Astrocyte of the cerebellum (primary cell): ENCODE data around the gene PLD1.

Experiments
- DNase-seq: peaks from one replicate; pipeline ENCODE4 v3.0.0-alpha.2; 2011; ENCODE audit warnings: low read depth
- H3K4me3 ChIP-seq: 2 replicates; pipeline ENCODE4 v1.5.1; 2011; ENCODE audit warnings: mild to moderate bottlenecking, low read depth, low read length, moderate library complexity
- in situ Hi-C: cut with HindIII; loops from 2 replicates; pipeline ENCODE4 v1.10.0; 2017; ENCODE audit warnings: low sequenced_read_pairs
- TF ChIP-seq, protein P1 (sequence below): IDR thresholded peaks from 2 replicates; pipeline ENCODE4 v1.5.1; 2012; ENCODE audit warnings: low read length, low read depth, moderate library complexity, mild to moderate bottlenecking; ENCODE audit errors: missing control alignments

PLD1 gene

DNA sequence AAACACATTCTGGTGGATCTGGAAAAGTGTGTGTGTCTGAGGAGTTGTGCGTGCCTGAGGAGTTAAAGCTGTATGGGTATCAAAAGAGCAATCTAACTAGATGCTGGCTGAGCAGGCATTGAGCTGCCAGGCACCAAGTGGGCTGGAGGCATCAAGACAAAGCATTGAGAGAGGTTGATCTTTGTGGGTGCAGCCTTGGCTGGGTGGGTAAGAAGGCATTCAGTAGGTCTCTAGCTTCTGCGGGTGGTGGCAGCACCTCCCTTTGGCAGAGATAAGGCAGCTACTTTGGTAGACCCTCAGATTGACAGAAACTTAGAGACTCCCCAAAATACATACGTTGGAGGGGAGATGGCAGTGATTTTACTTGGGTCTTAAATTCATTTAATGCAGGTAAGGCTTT, 17.1 kb upstream of the PLD1 start:
- no peak for DNase-seq
- in situ Hi-C loops = no loop called here
- TF ChIP-seq, protein P1, sequence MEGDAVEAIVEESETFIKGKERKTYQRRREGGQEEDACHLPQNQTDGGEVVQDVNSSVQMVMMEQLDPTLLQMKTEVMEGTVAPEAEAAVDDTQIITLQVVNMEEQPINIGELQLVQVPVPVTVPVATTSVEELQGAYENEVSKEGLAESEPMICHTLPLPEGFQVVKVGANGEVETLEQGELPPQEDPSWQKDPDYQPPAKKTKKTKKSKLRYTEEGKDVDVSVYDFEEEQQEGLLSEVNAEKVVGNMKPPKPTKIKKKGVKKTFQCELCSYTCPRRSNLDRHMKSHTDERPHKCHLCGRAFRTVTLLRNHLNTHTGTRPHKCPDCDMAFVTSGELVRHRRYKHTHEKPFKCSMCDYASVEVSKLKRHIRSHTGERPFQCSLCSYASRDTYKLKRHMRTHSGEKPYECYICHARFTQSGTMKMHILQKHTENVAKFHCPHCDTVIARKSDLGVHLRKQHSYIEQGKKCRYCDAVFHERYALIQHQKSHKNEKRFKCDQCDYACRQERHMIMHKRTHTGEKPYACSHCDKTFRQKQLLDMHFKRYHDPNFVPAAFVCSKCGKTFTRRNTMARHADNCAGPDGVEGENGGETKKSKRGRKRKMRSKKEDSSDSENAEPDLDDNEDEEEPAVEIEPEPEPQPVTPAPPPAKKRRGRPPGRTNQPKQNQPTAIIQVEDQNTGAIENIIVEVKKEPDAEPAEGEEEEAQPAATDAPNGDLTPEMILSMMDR = no peak
- H3K4me3 ChIP-seq = no peak overlapping the region

DNA sequence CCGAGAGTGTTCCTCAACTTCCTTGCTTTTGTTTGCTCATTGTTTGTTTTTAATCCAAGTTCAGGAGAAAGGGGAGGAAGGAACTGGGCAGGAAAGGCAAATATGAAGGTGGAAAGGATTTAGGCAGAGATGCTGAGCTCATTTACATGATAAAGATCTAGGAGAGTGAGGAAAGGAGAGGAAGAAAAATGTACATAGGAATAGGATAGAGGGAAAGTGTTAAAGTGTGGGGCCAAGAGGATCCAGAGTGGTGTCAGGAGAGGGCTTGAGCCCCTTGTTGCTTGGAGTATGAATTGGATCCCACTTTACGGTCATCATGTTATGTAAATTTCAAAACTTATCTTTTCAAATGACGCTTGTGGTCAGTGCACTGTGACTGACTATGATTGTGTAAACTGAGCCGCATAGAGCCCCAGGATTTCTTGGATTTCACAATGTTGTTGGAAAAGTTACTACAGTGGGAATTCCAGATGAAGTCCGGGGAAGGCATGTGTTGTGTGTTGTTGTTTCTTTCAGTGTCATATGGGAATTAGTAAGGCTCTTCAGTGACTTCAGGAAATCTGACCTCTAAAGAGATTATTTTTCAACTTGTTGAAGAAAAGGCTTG, 15.0 kb upstream of the PLD1 start:
- in situ Hi-C loops = no loop called here
- no peak for DNase-seq
- no peak overlapping the region for H3K4me3 ChIP-seq
- TF ChIP-seq, protein P1 = no peak

DNA sequence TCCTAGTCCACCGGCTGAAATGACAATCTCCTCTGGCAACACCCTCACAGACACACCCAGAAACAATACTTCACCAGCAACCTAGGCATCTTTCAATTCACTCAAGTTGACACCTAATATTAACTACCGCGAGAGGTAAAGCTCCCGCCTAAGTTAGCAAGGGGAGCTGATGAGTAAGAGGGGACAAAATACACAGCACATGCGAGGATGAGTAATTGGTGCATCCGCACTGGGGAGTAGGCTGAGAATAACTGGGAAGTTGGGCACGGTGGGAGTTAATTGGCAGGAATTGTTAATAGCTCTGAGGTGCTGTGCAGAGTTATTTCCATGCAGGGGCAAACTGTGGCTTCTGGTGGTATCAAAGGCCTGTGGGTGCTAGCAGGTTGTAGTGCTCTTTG, 14.5 kb upstream of the PLD1 start:
- DNase-seq = no peak
- no peak overlapping the region for H3K4me3 ChIP-seq
- in situ Hi-C loops = no loop called here
- TF ChIP-seq, protein P1 = no peak

DNA sequence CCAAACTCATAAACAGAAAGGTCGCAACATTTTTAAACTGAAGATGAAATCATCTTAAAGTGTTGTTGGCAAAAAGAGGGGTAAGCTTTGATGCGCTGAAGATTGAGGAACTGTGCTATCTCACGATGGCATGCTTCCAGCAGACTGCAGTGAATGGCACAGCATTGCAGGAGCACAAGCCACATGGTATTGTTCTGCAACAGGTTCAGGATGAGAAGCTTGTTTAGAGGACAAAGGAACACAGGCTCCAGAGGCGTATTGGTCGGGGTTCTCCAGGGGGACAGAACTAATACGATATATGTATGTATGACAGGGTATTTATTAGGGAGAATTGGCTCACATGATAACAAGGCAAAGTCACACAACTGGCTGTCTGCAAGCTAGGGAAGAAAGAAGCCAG, 13.8 kb upstream of the PLD1 start:
- H3K4me3 ChIP-seq = no peak overlapping the region
- in situ Hi-C loops = no loop called here
- TF ChIP-seq, protein P1 = no peak
- no peak for DNase-seq

DNA sequence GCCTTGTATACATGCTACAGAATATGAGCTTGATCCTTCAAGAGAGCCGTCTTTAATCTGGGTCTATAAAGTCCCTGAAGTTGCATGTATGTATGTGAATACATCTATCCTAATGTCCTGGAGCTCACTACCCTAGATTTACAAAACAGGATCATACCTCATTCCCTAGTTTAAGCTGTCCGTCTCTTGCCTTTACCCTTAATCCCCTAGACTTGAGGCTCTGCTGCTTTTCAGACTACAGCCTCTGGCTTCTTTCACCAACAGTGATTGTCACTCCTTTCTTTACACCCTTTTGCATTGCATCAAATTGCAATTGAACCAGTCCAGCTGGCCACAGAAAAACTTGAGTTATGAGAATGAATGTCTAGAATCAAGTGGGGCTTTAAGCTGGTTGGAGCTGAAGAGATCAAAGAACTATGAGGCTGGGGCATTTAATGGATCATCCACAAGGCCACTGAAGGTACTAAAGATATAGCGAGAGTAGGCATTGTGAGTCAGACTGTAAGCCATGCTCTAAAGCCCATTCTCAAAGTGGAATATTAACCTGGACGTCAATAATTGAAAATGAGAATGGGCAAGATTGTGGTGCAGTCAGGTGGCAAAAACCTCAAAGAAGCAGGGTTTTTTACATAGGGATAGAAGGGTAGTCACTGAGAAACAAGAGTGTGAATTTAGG, 12.3 kb upstream of the PLD1 start:
- DNase-seq = no peak
- TF ChIP-seq, protein P1 = no peak
- H3K4me3 ChIP-seq = no peak overlapping the region
- in situ Hi-C loops = no loop called here

DNA sequence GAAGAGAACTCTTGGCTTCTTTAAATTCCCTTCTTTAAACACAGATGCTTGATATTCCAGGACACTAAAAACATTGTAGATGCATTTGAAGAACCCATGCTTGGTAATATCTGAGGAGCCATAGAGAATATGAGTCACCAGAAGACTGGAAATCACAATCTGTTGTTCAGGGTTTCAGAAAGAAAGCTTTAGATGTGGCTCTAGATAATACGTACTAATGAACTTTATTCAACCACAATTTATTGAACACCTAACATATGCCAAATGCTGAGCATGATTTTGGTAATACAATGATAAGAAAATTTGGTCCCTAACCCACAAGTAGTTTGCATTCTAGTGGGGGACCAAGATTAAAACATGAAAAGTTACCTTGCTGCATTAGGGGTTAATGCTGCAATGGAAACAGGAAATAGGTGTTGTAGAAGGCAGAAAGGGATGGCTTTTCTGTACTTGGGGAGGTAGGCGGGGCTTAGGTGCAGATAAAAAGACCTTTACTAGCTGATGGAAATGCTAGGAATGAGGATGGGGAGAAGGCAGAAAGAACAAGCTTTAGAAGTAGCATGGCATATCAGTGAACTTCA, 11.6 kb upstream of the PLD1 start:
- TF ChIP-seq, protein P1 = no peak
- H3K4me3 ChIP-seq = no peak overlapping the region
- no peak for DNase-seq
- in situ Hi-C loops = no loop called here
